Measurements from ENCODE around the gene ARL4C.

The ARL4C gene

DNA sequence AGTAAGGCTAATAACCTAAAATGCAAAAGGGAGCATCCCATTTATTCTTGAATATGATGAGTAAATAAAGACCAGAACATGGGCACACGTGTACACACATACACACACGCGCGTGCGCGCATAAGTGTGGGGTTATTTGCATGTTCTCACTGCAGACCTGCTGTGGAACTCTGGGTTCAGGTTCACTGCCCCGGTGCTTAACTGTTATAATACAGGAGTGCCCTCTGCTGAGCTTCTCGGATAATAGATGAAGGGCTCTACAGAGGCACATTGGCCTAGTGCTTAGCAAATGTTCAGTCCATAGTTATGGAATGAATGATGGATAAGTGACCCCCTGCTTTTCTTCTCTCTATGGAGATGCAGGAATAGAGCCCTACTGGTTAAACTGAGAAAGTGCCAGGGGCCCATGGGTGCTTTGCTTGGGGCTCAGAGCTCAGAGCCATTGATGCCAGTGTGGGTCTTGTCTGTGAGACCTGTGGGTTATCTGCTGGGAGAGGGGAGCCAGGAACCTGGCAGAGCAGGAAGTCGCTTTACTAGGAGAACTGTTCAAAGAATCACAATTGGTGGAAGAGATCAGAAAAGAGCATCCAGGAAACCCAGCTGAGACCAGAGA is 3.6 kb upstream of the ARL4C start:
- peak in 1 of 2 experiments; percentile 50 for DNase-seq (ENCODE audit: low read depth in 2 of 2)

GRCh38 chr2:234497594-234498235 is 834 bp upstream of the ARL4C start:
- no peak for DNase-seq (ENCODE audit: low read depth in 2 of 2)

GRCh38 chr2:234496055-234496834 is 636 bp downstream of the ARL4C start:
- DNase-seq (ENCODE audit: low read depth in 2 of 2): no peak

- DNase-seq (ENCODE audit: low read depth in 2 of 2): no peak
Measured at GRCh38 chr2:234495251-234496054, 1.4 kb downstream of the ARL4C start.

- no peak for DNase-seq (ENCODE audit: low read depth in 2 of 2)
Measured at GRCh38 chr2:234494361-234495250, 2.3 kb downstream of the ARL4C start.

DNA sequence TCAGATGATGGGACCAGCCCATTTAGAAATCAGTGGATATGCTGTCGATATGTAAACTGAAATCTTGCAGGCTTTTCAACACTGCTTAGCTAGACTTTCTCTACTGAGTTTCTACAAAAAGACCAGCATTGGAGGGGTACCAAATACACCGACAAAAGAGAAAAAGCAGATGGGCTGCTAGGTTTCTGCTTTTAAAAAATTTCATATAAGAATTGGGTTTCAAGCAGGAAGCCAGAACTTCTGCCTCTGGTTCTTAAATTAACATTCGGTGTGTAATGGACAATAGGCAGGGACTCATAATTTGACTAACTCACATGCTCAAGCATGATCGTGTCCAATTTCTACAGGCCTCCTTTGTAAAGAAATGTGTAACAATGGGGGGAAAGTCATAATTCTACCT is 3.1 kb downstream of the ARL4C start:
- no peak for DNase-seq (ENCODE audit: low read depth in 2 of 2)

GRCh38 chr2:234492717-234493485 is 4.0 kb downstream of the ARL4C start:
- DNase-seq (ENCODE audit: low read depth in 2 of 2): no peak

- no peak for DNase-seq (ENCODE audit: low read depth in 2 of 2)
Measured at GRCh38 chr2:234491897-234492296, 5.0 kb downstream of the ARL4C start.

GRCh38 chr2:234491281-234491680 is 5.6 kb downstream of the ARL4C start:
- no peak for DNase-seq (ENCODE audit: low read depth in 2 of 2)

DNA sequence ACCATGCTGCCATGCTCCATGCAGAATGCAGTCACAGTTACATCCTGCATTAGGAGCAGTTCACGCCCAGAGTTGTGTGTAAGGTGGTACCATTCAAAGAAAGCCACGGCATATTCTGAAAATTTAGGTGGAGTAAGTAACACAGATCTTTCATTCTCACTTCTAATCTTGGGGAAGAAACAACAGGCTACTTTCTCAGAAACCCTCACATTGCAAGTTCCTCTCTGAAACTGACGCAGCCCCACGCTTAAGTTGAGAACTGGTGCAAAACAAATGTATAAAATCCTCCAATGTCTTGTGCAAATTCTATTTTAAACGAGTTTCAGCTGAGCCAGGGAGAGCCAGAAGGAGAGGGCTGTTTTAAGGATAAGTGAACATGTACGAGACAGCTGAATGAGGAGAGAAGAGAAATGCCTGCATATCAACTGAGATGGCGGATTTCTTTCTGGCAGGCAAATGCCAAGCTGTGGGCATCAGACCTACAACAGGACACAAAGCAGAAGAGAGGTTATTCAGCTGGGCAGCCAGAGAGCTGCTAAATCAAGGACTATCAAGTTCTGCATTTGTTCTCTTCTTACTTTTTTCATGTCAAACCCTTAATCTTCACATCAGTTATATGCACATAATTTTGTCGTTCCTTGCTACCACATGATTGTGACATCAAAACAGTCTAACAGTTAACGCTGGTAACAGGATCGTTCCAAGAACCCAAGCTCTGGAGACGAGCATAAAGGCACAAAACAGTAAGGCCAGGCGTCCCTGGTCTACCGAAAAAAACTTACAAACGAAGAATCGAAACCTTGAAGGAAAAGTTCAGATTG is 6.4 kb downstream of the ARL4C start:
- no peak for DNase-seq (ENCODE audit: low read depth in 2 of 2)

GRCh38 chr2:234488913-234489451 is 7.9 kb downstream of the ARL4C start:
- peak in 1 of 2 experiments; percentile 46 for DNase-seq (ENCODE audit: low read depth in 2 of 2)

GRCh38 chr2:234488486-234488885 is 8.4 kb downstream of the ARL4C start:
- DNase-seq (ENCODE audit: low read depth in 2 of 2): no peak

DNA sequence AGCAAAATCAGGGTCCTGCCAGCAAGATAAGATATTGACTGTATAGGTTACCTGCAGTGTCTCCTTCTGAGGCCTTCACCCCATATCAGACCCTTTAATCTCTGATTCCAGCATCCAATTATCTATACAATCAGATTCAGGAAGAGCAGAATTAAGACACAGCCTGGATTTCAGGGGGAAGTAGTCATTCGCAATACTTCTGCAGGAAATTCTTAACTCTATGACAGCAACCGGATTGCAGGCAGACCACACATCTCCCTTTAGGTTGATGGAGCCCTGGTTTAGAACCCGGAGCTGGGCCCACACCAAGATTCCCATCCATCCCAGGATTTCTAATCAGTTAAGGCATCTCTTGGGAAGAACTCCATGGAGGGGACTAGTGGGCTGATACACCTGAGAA is 9.5 kb downstream of the ARL4C start:
- no peak for DNase-seq (ENCODE audit: low read depth in 2 of 2)

GRCh38 chr2:234483568-234484251 is 13.2 kb downstream of the ARL4C start:
- peak in 1 of 2 experiments; percentile 54 for DNase-seq (ENCODE audit: low read depth in 2 of 2)

- no peak for DNase-seq (ENCODE audit: low read depth in 2 of 2)
Measured at GRCh38 chr2:234481301-234481700, 15.6 kb downstream of the ARL4C start.

- DNase-seq (ENCODE audit: low read depth in 2 of 2): no peak
Measured at GRCh38 chr2:234480337-234480736, 16.5 kb downstream of the ARL4C start.

- DNase-seq (ENCODE audit: low read depth in 2 of 2): no peak
Measured at GRCh38 chr2:234479465-234479864, 17.4 kb downstream of the ARL4C start.

DNA sequence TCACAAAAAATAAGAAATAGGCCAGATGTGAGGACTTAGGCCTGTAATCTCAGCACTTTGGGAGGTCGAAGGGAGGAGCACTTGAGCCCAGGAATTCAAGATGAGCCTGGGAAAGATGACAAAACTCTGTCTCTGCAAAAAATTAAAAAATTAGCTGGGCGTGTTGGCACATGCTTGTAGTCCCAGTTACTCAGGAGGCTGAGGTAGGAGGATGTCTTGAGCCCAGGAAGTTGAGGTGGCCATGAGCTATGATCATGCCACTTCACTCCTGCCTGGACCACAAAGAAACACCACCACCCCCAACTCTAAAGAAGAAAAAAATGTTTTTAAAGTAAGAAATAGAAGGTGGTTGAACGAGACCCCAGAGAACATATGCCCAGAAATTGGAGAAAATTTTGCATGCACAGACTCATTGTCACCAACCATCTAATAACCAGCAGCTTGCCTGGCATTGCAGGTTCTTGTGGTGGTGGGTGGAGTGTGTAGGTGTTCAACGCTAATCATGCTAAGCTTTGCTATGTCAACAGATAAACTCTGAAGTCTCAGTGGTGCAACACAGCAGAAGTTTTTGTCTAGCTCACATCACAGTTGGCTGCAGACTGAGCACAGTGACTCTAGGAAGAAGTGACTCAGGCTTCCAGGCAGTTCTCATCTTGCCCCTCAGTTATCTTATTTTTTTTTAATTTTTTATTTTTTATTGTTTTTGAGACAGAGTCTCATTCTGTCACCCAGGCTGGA is 18.6 kb downstream of the ARL4C start:
- no peak for DNase-seq (ENCODE audit: low read depth in 2 of 2)
